GM10847 (cell line): ENCODE measurements around the gene DZIP1L.

Experiments used
- POLR2A ChIP-seq: IDR thresholded peaks from 2 replicates; pipeline ENCODE4 v1.6.1; 2011; ENCODE audit not compliant: insufficient read length; ENCODE audit errors: extremely low read depth

The DZIP1L gene

GRCh38 chr3:138032567-138032966 is 82.8 kb downstream of the DZIP1L start:
- TF ChIP-seq POLR2A = no peak

GRCh38 chr3:138031536-138031935 is 83.9 kb downstream of the DZIP1L start:
- TF ChIP-seq POLR2A = no peak

- no peak for TF ChIP-seq POLR2A
These were observed 84.6 kb downstream of the DZIP1L start for GRCh38 chr3:138030734-138031280.

GRCh38 chr3:138027821-138028220 is 87.6 kb downstream of the DZIP1L start:
- TF ChIP-seq POLR2A = no peak

- TF ChIP-seq POLR2A = no peak
These were observed 89.9 kb downstream of the DZIP1L start for GRCh38 chr3:138025553-138025952.

GRCh38 chr3:138023754-138024153 is 91.7 kb downstream of the DZIP1L start:
- TF ChIP-seq POLR2A = no peak

- TF ChIP-seq POLR2A = no peak
These were observed 95.9 kb downstream of the DZIP1L start for GRCh38 chr3:138019281-138020069.

- no peak for TF ChIP-seq POLR2A
These were observed 99.3 kb downstream of the DZIP1L start for GRCh38 chr3:138016065-138016464.

GRCh38 chr3:138012526-138012925 is 102.9 kb downstream of the DZIP1L start:
- no peak for TF ChIP-seq POLR2A
